ENCODE results near the gene CCDC138.

CCDC138 gene

GRCh38 chr2:108918156-108918874 lies 131.7 kb downstream of the CCDC138 start:
- DNase-seq: no peak

- no peak for DNase-seq
Measured at GRCh38 chr2:108918941-108919341, 132.4 kb downstream of the CCDC138 start.

GRCh38 chr2:108919571-108920373 lies 133.2 kb downstream of the CCDC138 start:
- DNase-seq: no peak

- DNase-seq: no peak
Measured at GRCh38 chr2:108920686-108921085, 134.1 kb downstream of the CCDC138 start.

GRCh38 chr2:108921096-108922030 lies 134.8 kb downstream of the CCDC138 start:
- no peak for DNase-seq

GRCh38 chr2:108922141-108922915 lies 135.8 kb downstream of the CCDC138 start:
- DNase-seq: peak in 1 of 56 donors; percentile 22

GRCh38 chr2:108923019-108923700 lies 136.6 kb downstream of the CCDC138 start:
- no peak for DNase-seq

- DNase-seq: no peak
Measured at GRCh38 chr2:108923736-108924579, 137.4 kb downstream of the CCDC138 start.

GRCh38 chr2:108924580-108925251 lies 138.1 kb downstream of the CCDC138 start:
- no peak for DNase-seq

GRCh38 chr2:108925286-108925685 lies 138.7 kb downstream of the CCDC138 start:
- DNase-seq: no peak

- DNase-seq: no peak
Measured at GRCh38 chr2:108925735-108926134, 139.2 kb downstream of the CCDC138 start.
